HL-60/S4 treated with phorbol 12-myristate 13-acetate at 8.2 ng/mL for 4 days and 3 days (cell line): ENCODE measurements around the gene MPP7.
"Not testable (repeated sequence)": the region's sequence is repeated elsewhere in the genome, so short reads cannot be mapped to it uniquely, and the experiment has no call there.

Experiments
- in situ Hi-C: fragments of 300-500 bp; cut with MboI; formaldehyde crosslinking; loops from 2 replicates; pipeline ENCODE4 v1.15.0; 2022; ENCODE audit warnings: low sequenced_read_pairs

MPP7 gene

DNA sequence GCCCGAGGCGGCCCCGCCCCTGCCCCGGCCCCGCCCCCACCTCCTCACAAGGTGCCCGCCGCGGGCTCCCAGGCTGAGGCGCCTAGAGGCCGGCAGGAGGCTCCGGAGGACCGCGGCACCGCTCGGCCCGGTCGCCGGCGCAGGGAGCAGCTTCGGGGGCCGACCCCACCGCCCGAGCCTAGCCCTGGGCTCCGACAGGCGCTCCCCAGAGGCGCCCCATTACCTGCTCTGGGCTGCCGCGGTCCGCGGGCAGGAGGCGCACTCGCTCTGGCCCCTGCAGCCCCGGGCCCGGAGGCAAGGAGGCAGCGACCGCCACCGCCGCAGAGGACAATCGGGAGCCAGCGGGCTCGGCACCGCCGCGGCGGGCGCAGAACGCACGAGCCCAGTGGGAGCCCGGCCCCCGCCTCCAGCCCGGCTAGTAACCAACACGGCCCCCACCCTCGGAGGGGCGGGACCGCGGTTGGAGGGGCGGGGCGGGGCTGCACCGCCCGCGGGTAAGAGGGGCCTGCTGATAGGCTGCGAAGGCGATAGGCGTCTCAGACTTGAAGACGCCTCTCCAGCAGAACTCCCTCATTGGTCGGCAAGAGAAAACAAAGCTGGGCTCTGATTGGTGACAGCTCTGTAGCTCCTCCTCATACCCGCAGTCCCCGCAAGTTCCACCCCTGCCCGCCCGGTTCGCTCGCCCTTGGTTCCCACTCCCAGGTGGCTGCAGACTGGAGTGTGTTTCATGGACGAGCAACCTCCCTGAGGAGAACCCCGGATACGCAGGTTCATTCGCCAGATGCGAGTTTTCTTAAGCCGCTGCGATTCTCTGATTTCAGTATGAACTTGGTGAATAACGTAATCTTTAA lies at the start of gene MPP7:
Gene MPP7 (minus strand): TSS at position 427 of the 851 bp plus-strand sequence. CDS start 64,460 bp downstream, outside the sequence.
- in situ Hi-C loops, result no loop called here

- in situ Hi-C loops, result no loop called here
These were observed 47.0 kb upstream of the MPP7 start for GRCh38 chr10:28349892-28350291.

DNA sequence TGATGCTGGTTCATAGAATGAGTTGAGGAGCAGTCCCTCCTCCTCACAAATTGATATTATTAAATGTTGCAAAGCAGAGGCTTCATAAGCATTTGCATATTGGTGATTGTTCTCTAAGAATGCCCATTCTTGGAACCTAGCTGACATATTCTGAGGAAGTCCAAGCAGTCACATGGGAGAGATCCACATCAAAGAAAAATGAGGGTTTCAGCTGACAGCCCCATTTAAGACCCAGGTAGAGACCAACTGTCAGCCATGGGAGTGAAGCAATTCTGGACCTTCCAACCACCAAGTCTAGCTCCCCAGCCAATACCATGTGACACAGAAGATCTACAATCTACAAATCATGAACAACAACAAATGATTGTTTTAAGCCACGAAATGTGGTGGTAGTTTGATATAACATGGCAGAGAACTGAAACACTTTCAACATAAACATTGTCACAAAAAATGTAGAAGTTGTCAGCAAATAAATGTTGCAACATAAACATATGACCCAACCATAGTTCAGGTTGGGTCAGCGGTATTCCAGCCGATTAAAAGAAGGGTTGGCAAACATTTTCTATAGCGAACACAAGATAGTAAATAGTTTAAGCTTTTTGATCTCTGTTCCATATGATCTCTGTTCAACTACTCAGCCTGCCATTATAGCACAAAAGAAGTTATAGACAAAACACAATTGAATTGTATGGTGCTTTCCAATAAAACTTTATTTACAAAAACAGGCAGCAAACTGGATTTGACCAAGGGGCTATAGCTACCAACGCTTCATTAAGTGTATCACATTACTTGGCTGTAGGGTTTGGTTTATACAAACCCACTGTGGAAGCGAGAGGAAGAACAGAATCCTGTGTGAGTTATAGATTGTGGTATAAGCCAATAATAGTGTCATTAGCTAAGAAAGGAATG lies 41.4 kb upstream of the MPP7 start:
- in situ Hi-C loops, result no loop called here

DNA sequence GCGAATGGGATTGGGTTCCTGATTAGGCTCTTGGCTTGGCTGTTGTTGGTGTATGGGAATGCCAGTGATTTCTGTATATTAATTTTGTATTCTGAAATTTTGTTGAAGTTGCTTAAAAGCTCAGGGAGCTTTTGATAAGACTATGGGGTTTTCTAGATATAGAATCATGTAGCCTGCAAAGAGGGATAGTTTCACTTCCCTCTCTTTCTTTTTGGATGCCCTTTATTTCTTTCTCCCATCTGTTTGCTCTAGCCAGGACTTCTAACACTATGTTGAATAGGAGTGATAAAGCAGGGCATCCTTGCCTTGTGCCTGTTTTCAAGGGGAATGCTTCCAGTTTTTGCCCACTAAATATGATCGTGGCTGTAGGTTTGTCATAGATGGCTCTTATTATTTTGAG lies 40.4 kb upstream of the MPP7 start:
- in situ Hi-C loops, result no loop called here

DNA sequence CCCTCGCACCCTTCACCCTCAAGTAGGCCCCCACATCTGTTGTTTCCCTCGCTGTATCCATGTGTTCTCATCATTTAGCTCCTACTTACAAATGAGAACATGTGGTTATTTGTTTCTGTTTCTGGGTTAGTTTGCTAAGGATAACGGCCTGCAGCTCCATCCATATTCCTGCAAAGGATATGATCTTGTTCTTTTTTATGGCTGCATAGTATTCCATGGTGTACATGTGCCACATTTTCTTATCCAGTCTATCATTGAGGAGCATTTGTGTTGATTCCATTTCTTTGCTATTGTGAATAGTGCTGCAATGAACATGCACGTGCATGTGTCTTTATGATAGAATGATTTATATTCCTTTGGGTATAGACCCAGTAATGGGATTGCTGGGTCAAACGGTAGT lies 38.8 kb upstream of the MPP7 start:
- in situ Hi-C loops, result not testable (repeated sequence)

DNA sequence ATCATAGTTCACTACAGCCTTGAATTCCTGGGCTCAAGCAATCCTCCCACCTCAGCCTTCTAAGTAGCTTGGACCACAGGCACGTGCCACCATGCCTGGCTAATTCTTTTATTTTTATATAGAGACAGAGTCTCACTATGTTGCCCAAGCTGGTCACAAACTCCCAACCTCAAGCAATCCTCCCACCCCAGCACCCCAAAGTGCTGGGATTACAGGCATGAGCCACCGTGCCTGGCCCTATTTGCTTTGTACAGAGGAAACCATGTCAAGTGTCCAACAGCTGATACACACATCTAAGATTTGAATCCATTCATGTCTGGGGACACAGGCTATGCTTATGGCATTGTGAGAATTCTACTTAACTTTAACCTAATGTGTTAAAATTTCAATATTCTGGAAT lies 29.9 kb upstream of the MPP7 start:
- in situ Hi-C loops, result no loop called here

- in situ Hi-C loops, result no loop called here
These were observed 29.0 kb upstream of the MPP7 start for GRCh38 chr10:28331841-28332240.

DNA sequence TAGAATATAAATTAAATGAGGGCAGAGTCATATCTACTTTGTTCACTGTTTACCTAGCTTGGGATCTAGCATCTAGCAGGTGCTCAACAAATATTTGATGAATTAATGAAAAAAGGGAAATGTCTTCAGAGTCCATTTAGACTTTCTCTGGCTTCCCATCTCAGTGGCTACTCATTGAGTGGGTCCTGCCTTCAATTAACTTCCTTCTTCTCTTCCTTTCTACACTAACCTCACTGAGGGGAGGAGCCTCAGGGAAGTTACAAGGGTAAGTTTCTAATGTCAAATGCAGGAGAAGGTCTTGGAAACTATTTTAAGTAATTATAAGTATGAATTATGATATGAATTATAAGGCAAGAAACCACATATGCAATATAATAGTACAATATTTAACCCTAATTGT lies 28.2 kb upstream of the MPP7 start:
- in situ Hi-C loops, result no loop called here

DNA sequence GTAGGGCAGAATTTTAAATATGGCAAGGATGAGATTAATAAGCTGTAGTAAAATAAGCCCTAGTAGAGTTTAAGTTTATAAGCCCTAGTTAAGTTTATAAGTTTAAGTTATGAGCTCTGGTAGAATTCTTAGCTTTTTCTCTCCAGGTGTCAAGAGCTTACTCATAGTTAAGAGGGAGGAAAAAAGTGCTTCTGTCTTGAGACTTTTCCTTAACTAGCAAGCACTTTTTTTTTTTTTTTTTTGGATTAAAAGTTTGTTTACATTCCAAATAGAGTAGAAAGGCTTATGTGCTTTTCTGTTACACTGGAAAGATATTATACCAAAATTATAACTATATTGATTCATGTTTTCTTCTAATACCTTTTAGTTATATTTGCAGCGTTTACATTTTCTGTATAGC lies 25.5 kb upstream of the MPP7 start:
- in situ Hi-C loops, result no loop called here

DNA sequence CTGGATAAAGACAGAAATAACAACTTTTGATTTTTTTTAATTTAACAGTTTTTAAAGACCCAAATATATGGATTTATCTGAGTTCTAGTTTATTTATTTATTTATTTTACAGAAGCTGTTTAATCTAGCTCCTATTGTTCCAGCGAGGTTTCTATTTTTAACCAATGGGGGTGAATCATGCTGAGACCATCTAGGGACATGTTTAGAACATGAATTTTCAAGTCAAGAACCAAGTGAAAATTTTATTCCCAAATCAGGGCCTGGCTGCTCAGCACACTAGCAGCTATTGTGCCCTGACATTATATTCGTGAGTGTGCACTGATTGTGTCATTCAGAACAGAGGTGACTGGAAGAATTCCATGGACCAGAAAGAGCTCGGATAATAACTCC lies 24.6 kb upstream of the MPP7 start:
- in situ Hi-C loops, result no loop called here

GRCh38 chr10:28326516-28327490 lies 23.9 kb upstream of the MPP7 start:
- in situ Hi-C loops, result no loop called here

DNA sequence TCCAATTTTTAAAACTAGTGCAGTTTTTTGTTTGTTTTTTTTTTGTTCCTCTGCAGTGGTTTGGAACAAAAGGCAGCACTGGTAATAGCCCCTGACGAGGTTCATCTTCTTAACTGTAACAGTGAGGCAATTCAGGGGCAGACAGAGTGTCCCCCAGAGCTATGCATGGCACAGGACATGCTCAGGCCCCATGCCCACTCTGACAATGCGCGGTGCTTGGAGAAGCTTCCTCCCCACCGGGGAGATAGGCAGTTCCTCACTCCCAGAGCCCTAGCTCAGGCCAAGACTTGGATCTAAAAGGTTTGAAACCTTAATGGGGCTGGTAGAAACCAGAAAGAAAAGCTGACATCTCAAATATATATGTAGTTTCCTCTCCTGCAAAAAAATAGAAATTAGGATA lies 17.9 kb upstream of the MPP7 start:
- in situ Hi-C loops, result no loop called here

DNA sequence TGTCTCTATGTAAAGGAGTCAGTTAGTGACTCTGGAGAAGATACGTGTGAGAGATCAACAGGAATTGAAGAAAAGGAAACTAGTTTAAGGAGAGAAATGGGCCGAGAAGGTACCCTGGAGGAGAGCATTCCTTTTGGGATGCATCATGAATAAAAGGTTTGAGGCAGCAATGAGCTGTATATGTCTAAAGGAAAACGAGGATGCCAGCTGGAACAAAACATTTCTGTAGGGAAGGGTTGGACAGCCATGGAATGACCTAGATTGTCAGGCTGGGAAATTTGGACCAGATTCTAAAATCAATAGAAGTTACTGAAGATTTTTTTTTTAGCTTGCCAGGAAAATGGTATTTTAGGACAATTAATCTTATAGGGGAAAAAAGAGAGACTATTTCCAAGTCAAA lies 17.2 kb upstream of the MPP7 start:
- in situ Hi-C loops, result no loop called here

GRCh38 chr10:28319061-28319460 lies 16.2 kb upstream of the MPP7 start:
- in situ Hi-C loops, result not testable (repeated sequence)

GRCh38 chr10:28318626-28319025 lies 15.8 kb upstream of the MPP7 start:
- in situ Hi-C loops, result no loop called here

DNA sequence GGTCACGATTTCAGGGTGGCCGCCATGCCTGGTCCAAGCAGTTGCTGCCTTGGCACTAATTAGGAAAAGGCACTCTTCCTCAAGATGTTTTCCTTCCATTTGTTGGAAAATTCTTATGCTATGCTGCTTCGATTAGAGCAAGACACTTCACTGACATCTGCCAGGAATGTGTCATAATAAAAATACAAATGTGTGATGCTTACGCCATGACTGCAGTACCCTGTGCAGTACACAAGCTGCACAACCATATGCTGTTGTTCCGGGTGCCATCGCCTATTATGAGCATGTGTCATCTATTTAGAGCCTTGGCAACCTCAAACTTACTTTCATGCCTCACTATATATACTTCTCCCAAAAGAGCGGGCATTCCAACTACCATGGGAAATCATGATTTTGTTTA lies 14.9 kb upstream of the MPP7 start:
- in situ Hi-C loops, result no loop called here

DNA sequence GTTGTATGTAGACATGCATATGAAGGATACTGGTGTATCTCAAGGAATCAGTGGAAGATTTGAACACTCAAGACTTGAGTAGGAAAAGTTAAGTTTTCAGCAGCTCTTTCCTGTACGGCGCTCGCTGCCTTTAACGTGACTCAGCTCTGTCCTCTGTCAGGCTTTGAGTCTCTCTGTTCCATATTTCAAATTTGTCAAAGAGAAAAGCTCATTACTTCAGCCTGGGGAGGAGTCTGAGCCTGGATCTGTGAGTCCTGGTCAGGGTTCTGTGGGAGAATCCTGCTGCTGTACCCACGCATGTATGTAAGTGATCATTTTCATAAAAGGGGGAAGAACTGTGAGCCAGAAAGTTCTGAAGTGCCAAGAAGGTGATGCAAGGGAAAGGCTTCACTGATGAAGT lies 13.8 kb upstream of the MPP7 start:
- in situ Hi-C loops, result no loop called here

GRCh38 chr10:28315140-28315539 lies 12.3 kb upstream of the MPP7 start:
- in situ Hi-C loops, result no loop called here

- in situ Hi-C loops, result no loop called here
These were observed 11.3 kb upstream of the MPP7 start for GRCh38 chr10:28314211-28314610.

DNA sequence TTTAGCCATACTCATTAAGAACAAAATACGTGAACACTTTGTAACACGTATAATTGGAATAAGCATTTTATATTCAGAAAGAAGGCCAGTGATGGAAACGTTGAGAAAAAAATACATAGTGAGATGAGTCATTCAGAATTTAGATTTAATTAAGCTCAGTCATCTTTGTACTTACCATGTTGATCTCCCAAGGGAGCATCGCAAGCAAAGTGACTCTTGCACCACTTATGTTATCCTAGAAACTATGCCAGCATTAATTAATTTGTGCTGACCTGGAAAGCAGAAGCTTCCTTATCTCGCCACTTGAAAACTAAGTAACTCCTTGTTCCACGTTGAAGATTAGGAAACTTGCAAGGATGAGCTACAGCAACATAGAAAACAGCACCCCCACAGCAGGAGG lies 9.7 kb upstream of the MPP7 start:
- in situ Hi-C loops, result no loop called here

DNA sequence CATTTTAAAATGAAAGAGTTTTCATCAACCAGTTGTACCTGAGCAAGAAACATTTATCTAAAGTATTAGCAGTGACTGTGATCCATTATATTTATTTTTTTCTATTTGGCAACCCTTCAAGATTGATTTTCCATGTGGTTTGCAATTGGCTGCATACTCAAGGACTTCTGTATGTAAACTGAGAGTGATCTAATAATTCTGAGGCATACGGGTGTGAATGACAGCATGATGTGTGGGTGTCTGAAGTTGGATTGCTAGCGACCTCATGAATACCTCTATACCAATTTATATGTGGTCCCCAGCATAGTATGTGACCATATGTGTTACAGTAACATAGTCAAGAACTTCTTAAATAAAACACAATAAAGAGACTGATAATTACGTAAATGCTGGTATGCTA lies 8.2 kb upstream of the MPP7 start:
- in situ Hi-C loops, result no loop called here
